Left kidney (tissue), 8 donors: ENCODE results near the gene FANK1. TPM values are rescaled to one million over a fixed set of nuclear protein-coding genes. Genes with fewer than 3 reads are reported as not detected.

ENCODE experiments used
- DNase-seq: peaks from one replicate; pipeline ENCODE4 v3.0.0-alpha.2; 2013
- long read RNA-seq, 8 donors: transcript quantifications; one replicate each; lab custom pipeline, GENCODE V29; 2026
- polyA plus RNA-seq: library from polyadenylated mRNA; unstranded; fragments of 120-200 nt; gene quantifications from one replicate; pipeline ENCODE4 v1.2.1, GENCODE V29; 2013; ENCODE audit not compliant: insufficient read length

FANK1 gene
- polyA plus RNA-seq = 13.1 TPM
- long read RNA-seq, donor 1 = 0 reads
- long read RNA-seq, donor 2 = 0 reads
- long read RNA-seq, donor 3 = 0 reads
- long read RNA-seq, donor 4 = 0 reads
- long read RNA-seq, donor 5 = 0 reads
- long read RNA-seq, donor 6 = 0 reads
- long read RNA-seq, donor 7, partial matches to known transcripts = 0 of 1 reads
- long read RNA-seq, donor 7, other reads (novel, unspliced or antisense) = 0 of 1 reads
- long read RNA-seq, donor 8 = 0 reads

- peak; percentile 88 for DNase-seq
Measured at GRCh38 chr10:125896088-125896934, at the start of gene FANK1. Gene FANK1 (plus strand): TSS chr10:125896564. CDS start chr10:125896643, 79 bp downstream.

GRCh38 chr10:125846894-125847293 lies 49.5 kb upstream of the FANK1 start:
- DNase-seq = no peak

GRCh38 chr10:125848371-125848770 lies 48.0 kb upstream of the FANK1 start:
- DNase-seq = no peak

GRCh38 chr10:125848857-125849256 lies 47.5 kb upstream of the FANK1 start:
- no peak for DNase-seq

GRCh38 chr10:125849448-125849847 lies 46.9 kb upstream of the FANK1 start:
- DNase-seq = no peak

- DNase-seq = no peak
Measured at GRCh38 chr10:125850766-125851731, 45.3 kb upstream of the FANK1 start.

- no peak for DNase-seq
Measured at GRCh38 chr10:125852487-125852886, 43.9 kb upstream of the FANK1 start.

- no peak for DNase-seq
Measured at GRCh38 chr10:125857185-125857760, 39.1 kb upstream of the FANK1 start.

- no peak for DNase-seq
Measured at GRCh38 chr10:125859128-125859817, 37.1 kb upstream of the FANK1 start.

- DNase-seq = no peak
Measured at GRCh38 chr10:125865120-125865519, 31.2 kb upstream of the FANK1 start.

GRCh38 chr10:125866421-125867029 lies 29.8 kb upstream of the FANK1 start:
- DNase-seq = no peak

- peak; percentile 17 for DNase-seq
Measured at GRCh38 chr10:125868372-125868975, 27.9 kb upstream of the FANK1 start.

- DNase-seq = no peak
Measured at GRCh38 chr10:125871338-125871737, 25.0 kb upstream of the FANK1 start.

- DNase-seq = no peak
Measured at GRCh38 chr10:125878957-125879835, 17.2 kb upstream of the FANK1 start.

GRCh38 chr10:125880719-125881118 lies 15.6 kb upstream of the FANK1 start:
- DNase-seq = no peak

- DNase-seq = no peak
Measured at GRCh38 chr10:125881192-125881591, 15.2 kb upstream of the FANK1 start, which contains the start of gene DHX32. Gene DHX32 (minus strand): TSS chr10:125881292. CDS start chr10:125880824, 468 bp downstream.

- DNase-seq = no peak
Measured at GRCh38 chr10:125882596-125882995, 13.8 kb upstream of the FANK1 start.

GRCh38 chr10:125883211-125883610 lies 13.2 kb upstream of the FANK1 start:
- no peak for DNase-seq

GRCh38 chr10:125886914-125887512 lies 9.4 kb upstream of the FANK1 start:
- DNase-seq = no peak
